HG03103 (cell line): ENCODE measurements around the gene NOP14.
"Not testable (repeated sequence)": the region's sequence is repeated elsewhere in the genome, so short reads cannot be mapped to it uniquely, and the experiment has no call there.

Source experiments
- ATAC-seq: cut with Tn5 transposase; IDR thresholded peaks from one replicate; pipeline ENCODE4 v1.9.1; 2021; ENCODE audit warnings: low read depth; ENCODE audit not compliant: unreplicated experiment

Gene NOP14

GRCh38 chr4:2963175-2963965 lies at the start of gene NOP14, which contains the start of gene GRK4:
Gene NOP14, minus strand, starts transcription at chr4:2963406. Its CDS starts 87 bp downstream, at chr4:2963319.
Gene GRK4, plus strand, starts transcription at chr4:2963571. Its CDS starts 500 bp downstream, at chr4:2964071.
- peak; percentile 88 for ATAC-seq

GRCh38 chr4:3011456-3012220 lies 48.4 kb upstream of the NOP14 start:
- no peak for ATAC-seq

- no peak for ATAC-seq
These were observed 47.8 kb upstream of the NOP14 start for GRCh38 chr4:3010998-3011397.

DNA sequence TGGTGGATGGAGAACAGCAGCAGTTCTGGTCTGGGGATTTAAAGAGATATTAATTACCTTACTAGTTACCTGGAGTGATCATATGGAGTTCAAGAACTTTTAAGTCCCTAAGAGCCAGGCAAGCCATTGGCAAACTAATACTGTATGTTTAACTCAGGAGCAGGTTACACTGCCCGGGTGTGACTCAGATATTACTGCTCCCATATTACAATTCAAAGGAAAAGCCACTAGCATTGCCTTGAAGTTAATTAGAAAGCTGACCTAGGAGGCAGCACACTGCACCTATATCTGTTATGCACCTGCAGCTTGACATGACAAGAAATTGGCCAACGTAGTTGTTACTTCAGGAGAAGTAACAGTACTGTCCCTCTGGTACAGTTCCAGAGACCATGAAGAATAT lies 47.4 kb upstream of the NOP14 start:
- ATAC-seq = no peak

- no peak for ATAC-seq
These were observed 46.2 kb upstream of the NOP14 start for GRCh38 chr4:3009422-3009821.

DNA sequence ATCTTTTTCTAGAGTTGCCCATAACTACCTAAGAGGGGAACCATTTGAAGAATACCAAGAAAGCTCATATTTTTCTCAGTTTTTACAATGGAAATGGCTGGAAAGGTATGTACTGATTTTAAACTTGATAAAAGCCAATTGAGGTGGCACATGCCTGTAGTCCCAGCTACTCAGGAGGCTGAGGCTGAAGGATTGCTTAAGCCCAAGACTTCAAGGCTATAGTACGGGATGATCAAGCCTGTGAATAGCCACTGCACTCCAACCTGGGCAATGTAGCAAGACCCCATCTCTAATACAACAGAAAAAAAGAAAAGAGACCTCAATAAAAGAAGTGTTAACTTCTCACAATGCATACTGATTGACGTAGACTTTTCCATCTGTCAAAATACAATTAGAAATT lies 44.5 kb upstream of the NOP14 start:
- ATAC-seq = no peak

DNA sequence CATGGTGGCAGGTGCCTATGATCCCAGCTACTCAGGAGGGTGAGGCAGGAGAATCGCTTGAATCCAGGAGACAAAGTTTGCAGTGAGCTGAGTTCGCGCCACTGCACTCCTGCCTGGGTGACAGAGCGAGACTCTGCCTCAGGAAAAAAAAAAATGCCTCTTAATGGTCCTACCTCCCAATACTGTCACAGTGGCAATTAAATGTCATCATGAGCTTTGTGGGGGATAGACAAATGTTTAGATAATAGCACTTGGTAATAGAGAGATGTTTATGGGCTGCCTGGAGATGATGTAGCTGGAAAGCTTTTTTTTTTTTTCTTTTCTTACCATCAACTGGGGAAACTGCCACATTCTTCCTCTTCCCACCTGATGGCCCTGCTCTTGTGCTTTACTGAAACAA lies 33.2 kb upstream of the NOP14 start:
- ATAC-seq = no peak

DNA sequence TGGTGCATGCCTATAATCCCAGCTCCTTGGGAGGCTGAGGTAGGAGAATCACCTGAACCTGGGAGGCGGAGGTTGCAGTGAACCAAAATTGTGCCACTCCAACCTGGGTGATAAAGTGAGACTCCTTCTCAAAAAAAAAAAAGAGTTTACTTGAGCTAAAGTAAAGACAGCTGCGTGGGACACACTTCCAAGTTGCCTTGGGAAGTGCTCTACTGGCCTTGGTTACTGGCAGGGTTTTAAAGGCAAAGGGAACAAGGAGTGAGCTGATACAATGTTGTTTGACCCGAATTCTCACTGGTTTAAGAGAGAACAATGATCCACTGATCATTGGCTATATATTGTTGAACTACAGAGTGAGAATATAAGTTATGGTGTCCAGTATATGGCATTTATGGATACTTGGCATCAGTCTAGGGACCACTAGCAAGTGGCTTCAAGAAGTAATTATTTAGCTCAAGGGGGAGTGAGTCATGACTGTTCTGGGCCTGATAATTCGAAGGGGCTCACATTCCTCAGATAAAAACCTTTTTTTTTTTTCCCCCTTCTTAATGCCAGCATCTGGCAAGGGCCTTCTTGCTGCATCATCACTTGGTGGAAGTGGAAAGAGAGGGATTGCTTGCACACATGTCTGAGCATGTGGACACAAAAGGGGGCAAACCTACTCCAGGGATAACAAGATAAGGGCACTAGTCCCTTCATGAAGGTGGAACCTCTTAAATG lies 32.5 kb upstream of the NOP14 start:
- ATAC-seq = no peak

GRCh38 chr4:2994917-2995316 lies 31.7 kb upstream of the NOP14 start:
- ATAC-seq = no peak

DNA sequence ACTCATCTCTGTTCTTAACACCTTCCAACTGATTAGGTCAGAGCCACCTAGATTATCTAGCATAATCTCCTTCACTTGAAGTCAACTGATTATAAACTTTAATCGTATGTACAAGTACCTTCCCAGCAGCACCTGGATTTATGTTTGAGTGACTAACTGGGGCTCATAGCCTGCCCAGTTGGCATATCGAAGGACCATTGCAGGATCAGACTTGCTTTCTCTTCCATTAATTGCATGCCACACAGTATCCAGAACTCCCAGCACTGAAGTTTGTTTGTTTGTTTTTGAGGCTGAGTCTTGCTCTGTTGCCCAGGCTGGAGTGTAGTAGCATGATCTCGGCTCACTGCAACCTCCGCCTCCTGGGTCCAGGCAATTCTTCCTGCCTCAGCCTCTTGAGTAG lies 28.0 kb upstream of the NOP14 start:
- no peak for ATAC-seq

DNA sequence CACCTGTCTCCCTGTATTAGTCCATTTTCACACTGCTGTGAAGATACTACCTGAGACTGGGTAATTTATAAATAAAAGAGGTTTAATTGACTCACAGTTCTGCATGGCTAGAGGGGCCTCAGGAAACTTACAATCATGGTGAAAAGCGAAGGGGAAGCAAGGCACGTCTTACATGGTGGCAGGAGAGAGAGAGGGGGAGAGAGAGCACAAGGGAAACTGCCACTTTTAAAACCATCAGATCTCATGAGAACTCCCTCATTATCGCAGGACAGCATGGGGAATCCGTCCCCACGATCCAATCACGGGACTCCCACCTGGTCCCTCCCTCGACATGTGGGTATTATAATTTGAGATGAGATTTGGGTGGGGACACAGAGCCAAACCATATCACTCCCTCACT lies 20.5 kb upstream of the NOP14 start:
- not testable (repeated sequence) for ATAC-seq

GRCh38 chr4:2982012-2982411 lies 18.8 kb upstream of the NOP14 start:
- ATAC-seq = no peak

GRCh38 chr4:2981256-2981819 lies 18.1 kb upstream of the NOP14 start:
- no peak for ATAC-seq

DNA sequence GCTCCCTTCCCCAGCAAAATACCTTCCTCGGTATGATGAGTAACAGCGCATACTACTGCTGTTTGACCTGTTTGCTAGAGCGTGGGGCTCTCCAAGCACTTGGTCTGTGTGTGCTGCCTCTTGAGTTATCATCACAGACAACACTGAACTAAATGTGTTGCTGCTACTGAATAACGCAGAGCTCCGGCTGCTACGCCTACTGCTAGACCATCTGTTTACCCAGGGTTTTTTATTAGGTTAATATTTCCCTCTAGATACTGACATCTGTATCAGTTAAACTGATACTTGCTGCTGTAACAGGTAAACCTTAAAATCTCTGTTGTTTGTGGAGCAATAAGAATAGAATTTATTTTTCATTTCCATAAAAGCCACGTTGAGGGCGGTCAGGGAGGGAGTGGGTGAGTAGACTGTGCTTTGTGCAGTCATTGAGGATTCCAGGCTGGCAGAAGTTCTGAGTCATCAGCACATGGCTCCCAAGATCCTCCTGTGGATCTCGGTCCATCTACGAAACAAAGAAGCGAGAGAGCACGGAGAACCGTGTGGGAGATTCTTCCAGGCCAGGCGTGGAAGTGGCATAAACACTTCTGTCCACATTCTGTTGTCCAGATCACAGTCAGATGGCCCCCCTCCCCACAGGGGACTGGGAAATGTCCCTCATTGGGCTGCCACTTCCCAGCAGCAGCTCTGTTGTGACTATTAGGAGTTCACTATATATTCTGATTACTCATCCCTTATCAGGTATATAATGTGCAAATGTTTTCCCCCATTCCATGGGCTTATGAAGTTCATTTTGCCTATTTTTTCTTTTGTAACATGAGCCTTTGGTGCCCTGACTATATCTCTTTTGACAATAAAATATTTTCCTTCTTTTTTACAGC lies 14.2 kb upstream of the NOP14 start:
- ATAC-seq = no peak

- no peak for ATAC-seq
These were observed 8.1 kb upstream of the NOP14 start for GRCh38 chr4:2971275-2971674.

DNA sequence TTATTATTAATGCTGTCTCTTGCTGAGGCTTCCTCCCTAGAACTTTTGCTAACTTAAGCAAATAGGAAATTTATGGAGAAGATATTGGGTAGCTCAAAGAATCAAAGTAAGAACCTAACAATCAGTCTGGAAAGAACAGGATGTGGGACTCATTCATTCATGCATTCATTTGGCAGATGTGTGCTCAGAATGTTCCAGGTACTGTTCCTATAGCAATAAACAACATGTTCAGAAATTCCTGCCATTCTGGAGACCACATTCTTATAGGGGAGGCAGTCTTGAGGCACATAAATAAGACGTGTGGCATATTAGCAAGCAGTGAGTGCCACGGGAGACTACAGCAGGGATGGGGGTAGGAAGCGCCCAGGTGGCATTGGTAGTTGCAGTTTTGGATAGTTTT lies 5.2 kb upstream of the NOP14 start:
- no peak for ATAC-seq

DNA sequence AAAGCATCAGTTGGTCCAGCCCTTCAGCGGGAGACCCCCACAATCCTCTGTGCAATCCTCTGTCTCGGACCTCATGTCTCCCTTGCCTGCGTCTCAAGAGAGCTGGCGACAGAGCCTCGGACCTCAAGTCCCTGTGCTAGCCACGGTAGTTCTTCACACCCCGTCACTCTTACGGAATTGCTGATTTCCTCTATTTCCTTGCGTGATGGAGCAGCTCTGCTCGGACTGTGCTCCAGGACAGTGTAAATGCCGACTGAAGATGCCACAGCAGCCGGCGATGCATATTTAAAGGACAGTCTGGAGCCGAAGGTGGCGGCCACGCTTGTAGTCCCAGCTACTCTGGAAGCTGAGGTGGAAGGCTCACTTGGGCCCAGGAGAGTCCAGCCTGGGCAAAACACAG lies 2.1 kb upstream of the NOP14 start:
- ATAC-seq = no peak

GRCh38 chr4:2964706-2965258 lies 1.6 kb upstream of the NOP14 start:
- ATAC-seq = no peak

- peak; percentile 20 for ATAC-seq
These were observed 813 bp upstream of the NOP14 start for GRCh38 chr4:2963966-2964471.
